Measurements from ENCODE around the gene SNX8.
"Not testable (repeated sequence)": the region's sequence is repeated elsewhere in the genome, so short reads cannot be mapped to it uniquely, and the experiment has no call there.

Gene SNX8, protein sequence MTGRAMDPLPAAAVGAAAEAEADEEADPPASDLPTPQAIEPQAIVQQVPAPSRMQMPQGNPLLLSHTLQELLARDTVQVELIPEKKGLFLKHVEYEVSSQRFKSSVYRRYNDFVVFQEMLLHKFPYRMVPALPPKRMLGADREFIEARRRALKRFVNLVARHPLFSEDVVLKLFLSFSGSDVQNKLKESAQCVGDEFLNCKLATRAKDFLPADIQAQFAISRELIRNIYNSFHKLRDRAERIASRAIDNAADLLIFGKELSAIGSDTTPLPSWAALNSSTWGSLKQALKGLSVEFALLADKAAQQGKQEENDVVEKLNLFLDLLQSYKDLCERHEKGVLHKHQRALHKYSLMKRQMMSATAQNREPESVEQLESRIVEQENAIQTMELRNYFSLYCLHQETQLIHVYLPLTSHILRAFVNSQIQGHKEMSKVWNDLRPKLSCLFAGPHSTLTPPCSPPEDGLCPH

GRCh38 chr7:2314209-2314955 lies at the start of gene SNX8:
TSS of gene SNX8 (minus strand) at chr7:2314441. CDS start at chr7:2314421, 20 bp downstream.
- DNase-seq (ENCODE audit: low read depth), result peak; percentile 98

- no peak for DNase-seq (ENCODE audit: low read depth)
These were observed 48.3 kb upstream of the SNX8 start for GRCh38 chr7:2362385-2363088.

DNA sequence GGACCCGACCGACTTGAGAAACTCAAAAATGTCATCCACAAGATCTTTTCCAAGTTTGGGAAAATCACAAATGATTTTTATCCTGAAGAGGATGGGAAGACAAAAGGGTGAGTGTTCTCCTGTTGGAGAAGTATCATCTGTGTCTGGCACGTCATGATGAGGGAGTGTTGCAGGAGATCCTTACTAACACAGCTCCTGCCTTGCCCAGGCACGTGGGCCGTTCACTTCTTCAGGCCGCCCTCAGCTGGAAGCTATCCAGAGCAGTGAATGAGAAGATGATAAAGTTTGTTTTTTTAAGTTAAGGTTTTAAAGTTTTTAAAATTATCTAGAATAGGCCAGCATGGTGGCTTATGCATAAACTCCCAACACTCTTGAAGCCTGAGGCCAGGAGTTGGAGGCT lies 46.6 kb upstream of the SNX8 start:
- DNase-seq (ENCODE audit: low read depth), result no peak

DNA sequence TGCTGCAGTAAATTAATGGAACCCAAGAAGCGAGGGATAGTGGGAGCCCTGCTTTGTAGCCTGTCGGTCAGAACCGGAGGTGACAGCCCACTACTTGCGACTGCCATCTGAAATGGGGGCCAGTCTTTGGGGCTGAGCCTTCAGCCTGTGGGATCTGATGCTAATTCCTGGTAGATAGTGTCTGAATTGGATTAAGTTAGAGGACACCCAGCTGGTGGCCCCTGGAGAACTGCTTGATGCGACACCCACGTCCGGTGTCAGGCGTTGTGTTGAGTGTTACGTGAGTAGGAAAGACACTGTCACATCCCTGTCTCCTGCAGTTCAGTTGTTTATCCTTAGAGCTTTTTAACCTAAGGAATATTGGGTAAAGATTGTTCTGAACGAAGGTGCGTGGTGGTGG lies 45.4 kb upstream of the SNX8 start:
- no peak for DNase-seq (ENCODE audit: low read depth)

GRCh38 chr7:2358968-2359527 lies 44.8 kb upstream of the SNX8 start:
- DNase-seq (ENCODE audit: low read depth), result no peak

- DNase-seq (ENCODE audit: low read depth), result no peak
These were observed 43.3 kb upstream of the SNX8 start for GRCh38 chr7:2357571-2357970.

- DNase-seq (ENCODE audit: low read depth), result no peak
These were observed 42.9 kb upstream of the SNX8 start for GRCh38 chr7:2357165-2357564.

- no peak for DNase-seq (ENCODE audit: low read depth)
These were observed 41.4 kb upstream of the SNX8 start for GRCh38 chr7:2355705-2356008.

- no peak for DNase-seq (ENCODE audit: low read depth)
These were observed 40.9 kb upstream of the SNX8 start for GRCh38 chr7:2354939-2355704.

DNA sequence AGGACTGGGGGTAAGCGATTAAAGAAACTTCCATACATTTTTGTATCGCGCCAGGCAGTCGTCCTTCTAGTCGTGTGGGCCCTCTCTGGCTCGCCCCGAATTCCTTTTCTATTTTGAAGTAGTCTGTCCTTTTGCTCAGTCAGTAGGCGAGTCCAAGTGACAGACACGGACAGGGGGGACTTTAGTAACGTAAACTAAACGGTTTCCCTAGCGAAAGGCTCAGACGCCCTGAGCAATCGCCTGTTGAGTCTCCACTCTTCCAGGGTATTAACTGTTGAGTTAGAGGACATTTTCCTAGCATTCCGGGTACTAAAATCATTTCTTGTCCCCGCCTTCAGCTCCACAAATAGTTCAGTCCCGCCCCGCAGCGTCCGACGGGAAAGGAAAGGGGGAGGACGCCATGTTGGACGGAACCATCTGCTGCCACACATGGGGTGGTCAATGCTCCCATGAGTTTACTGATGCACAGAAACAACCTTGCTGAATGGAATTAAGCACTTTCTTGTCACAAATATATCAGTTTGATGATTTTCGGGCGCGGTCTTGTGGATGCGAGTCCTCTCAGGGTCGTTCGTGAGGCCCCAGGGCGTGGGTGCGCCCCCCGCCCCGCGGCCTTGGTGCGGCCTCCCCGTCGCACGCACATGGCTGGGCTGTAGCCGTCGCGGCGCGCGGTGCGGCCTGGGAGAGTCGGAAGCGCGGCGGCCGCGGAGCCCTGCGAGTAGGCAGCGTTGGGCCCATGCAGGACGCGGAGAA lies 40.1 kb upstream of the SNX8 start, which contains the start of gene EIF3B:
Gene EIF3B, plus strand, starts transcription at position 642 of the 753 bp plus-strand sequence. Its CDS starts 95 bp downstream, at position 737.
- peak; percentile 85 for DNase-seq (ENCODE audit: low read depth)

DNA sequence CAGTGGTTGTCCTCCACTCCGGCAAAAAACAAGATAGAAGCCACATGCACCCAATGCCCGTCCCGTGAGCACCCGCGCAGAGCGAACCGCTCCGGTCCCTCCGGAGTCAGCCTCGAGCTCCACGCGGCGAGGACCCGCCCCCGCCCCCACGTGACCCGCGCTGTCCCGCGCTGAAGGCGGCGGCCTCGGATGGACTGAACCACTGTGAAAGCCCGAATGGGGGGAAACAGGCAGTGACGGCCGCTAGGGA lies 39.6 kb upstream of the SNX8 start:
- peak; percentile 86 for DNase-seq (ENCODE audit: low read depth)

DNA sequence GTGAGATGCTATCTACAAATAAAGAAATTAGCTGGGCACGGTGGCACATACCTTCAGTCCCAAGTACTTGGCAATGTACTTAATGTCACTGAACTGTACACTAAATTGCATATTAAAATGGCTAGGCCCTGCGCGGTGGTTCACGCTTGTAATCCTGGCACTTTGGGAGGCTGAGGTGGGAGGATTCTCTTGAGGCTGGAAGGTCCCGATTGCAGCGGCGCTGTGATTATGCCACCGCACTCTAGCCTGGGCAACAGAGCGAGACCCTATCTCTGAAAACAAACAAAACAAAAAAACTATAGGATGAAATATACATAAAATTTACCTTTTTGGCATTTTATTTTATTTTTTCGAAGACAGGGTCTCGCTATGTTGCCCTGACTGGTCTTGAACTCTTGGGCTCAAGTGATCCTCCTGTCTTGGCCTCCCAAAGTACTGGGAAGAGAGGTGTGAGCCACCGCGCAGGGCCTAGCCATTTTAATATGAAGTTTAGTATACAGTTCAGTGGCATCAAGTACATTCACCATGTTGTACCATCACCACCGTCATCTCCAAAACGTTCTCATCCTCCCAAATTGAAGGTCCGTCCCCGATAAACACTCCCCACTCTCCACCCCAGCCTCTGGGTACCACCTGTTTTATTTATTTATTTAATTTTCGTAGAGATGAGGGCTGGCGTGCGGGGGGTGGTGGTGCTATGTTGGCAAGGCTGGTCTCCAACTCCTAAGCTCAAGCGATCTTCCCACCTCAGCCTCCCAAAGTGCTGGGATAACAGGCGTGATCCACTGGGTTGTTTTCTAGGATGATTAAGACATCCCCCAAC lies 39.1 kb upstream of the SNX8 start:
- DNase-seq (ENCODE audit: low read depth), result no peak

- DNase-seq (ENCODE audit: low read depth), result no peak
These were observed 36.6 kb upstream of the SNX8 start for GRCh38 chr7:2350861-2351260.

DNA sequence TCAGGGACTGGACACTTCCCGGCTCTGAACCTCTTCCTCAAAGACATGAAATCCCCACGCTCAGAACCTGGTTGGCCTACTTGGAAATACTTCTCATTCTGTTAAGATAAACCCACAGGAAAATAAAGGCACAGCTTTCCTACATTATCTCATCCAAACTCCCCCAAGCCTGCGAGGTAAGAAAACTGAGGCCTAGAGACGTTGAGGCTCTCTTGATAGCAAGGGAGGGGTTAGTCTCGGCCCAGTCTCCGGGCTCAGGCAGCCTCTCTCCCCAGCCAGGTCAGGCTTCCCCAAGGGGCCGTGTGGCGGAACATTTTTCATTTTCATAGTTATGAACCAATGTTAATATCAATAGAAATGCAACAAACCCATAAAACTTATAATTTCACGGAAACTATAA lies 35.8 kb upstream of the SNX8 start:
- DNase-seq (ENCODE audit: low read depth), result no peak

- DNase-seq (ENCODE audit: low read depth), result not testable (repeated sequence)
These were observed 33.3 kb upstream of the SNX8 start for GRCh38 chr7:2347351-2348063.

- DNase-seq (ENCODE audit: low read depth), result no peak
These were observed 22.5 kb upstream of the SNX8 start for GRCh38 chr7:2336626-2337299.

DNA sequence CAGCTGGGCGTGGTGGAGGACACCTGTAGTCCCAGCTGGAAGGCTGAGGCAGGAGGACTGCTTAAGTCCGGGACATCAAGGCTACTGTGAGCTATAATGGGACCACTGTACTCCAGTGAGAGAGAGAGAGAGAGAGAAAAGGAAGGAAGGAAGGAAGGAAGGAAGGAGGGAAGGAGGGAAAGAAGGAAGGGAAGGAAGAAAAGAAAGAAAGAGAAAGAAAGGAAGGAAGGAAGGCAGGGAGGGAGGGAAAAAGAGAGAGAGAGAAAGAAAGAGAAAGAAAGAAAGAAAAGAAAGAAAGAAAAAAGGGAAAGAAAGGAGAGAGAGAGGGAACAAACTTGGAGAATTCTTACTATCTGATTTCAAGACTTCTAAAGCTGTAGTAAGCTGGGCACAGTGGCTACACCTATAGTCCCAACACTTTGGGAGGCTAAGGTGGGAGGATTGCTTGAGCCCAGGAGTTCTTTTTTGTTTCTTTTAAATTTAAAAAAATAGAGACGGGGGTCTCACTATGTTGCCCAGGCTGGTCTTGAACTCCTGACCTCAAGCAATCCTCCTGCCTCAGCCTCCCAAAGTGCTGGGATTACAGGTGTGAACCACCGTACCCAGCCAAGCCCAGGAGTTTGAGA lies 18.5 kb upstream of the SNX8 start:
- DNase-seq (ENCODE audit: low read depth), result not testable (repeated sequence)

DNA sequence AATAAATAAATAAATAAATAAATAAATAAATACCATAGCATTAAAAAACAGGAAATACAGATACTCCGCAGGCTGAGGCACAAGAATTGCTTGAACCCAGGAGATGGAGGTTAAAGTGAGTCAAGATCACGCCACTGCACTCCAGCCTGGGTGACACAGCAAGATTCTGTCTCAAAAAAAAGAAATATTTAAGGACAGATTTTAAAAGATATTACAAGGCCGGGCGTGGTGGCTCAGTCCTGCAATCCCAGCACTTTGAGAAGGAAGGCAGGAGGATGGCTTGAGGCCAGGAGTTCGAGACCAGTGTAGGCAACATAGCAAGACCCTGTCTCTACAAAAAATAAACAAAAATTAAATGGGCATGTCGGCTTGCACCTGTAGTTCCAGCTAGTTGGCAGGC lies 17.5 kb upstream of the SNX8 start:
- no peak for DNase-seq (ENCODE audit: low read depth)

DNA sequence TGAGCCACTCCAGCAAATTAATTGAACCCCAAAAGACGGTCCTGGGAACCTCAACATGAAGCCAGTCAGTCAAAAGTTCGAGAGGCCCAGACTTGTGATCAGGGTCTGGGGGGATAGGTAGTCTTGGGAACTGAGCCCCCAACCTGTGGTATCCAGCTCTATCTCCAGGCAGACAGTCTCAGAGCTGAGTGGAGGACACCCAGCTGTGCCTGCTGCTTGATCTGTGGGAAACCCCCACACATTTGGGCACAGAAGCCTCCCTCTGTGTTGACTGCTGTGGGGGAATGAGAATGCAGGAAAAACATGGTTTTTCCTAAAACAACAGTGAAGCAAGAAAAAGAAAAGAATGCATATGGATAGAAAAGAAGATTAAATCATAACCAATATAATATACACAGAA lies 16.3 kb upstream of the SNX8 start:
- DNase-seq (ENCODE audit: low read depth), result no peak

Measured in activated T-cell treated with anti-CD3 and anti-CD28 coated beads for 1 hour (primary cell).